Hematopoietic multipotent progenitor cell treated with erythropoietin and hydrocortisone succinate and interleukin-3 and kit ligand, for 17 days (in vitro differentiated cells): Measurements from ENCODE around the gene TGFBR2.

Source experiments
- DNase-seq: peaks from one replicate; pipeline ENCODE4 v3.0.0-alpha.2; 2015; ENCODE audit warnings: low spot score

The TGFBR2 gene

DNA sequence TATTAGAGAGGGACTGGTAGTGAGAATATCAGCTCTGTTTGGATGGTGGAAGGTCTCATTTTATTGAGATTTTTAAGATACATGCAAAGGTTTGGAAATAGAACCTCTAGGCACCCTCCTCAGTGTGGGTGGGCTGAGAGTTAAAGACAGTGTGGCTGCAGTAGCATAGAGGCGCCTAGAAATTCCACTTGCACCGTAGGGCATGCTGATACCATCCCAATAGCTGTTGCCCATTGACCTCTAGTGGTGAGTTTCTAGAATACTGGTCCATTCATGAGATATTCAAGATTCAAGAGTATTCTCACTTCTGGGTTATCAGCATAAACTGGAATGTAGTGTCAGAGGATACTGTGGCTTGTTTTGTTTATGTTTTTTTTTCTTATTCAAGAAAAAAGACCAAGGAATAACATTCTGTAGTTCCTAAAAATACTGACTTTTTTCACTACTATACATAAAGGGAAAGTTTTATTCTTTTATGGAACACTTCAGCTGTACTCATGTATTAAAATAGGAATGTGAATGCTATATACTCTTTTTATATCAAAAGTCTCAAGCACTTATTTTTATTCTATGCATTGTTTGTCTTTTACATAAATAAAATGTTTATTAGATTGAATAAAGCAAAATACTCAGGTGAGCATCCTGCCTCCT, 87.2 kb downstream of the TGFBR2 start:
- DNase-seq: peak; percentile 47

GRCh38 chr3:30694148-30694547, 87.7 kb downstream of the TGFBR2 start:
- no peak for DNase-seq

DNA sequence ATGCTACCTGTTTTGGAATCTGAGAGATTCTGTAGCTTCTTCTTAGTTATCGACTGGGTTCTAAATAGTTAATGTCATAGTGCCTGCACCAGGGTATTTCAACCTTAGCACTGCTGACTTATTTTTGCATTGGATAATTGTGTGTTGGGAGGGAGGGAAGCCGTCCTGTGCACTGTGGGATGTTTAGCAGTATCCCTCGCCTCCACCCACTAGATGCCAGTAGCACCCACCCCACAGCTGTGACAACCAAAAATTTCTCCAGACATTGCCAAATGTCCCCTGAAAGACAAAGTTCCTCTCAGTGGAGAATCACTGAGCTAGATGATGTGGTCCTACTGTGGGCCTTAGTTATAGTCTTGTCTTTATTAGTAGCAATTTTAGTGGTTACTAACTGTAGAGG, 88.3 kb downstream of the TGFBR2 start:
- no peak for DNase-seq

GRCh38 chr3:30695302-30696061, 89.1 kb downstream of the TGFBR2 start:
- DNase-seq: no peak

DNA sequence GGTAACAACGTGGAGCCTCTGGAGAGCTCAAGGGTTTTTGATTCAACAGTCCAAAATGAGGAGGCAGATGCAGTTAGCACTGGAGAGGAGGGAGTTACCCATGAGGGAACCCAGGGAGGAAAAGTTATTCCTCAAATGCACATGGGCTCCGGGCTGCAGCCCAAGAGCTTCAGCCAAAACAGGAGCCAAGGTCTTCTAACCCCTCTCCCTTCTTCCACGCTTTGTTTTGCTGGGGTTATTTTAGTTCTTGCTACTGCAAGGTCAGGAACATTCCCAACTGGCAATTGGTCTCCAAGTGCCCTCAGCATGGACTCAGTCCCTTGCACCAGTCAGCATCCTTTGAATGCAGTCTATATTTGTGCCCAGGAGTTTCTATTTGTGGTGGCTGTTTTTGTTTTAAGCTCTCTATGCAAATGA, 90.0 kb downstream of the TGFBR2 start:
- DNase-seq: no peak

DNA sequence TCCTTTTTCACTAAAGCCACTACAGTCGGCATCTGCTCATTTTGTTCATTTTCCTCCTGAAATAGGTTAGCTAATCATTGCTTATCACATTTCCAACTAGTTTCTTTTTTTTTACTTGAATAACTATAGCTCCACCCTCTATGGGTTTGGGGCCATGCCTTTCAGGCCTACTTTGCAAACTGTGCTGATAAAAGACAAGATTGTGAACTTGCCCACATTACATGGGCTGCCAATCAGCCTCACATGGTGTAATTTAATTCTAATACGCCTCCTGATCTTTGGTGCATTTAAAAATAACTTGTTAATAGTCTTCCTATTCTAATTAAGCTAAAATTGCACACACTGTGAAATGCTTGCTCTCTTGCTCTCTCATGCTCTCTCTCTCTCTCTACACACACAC, 90.5 kb downstream of the TGFBR2 start:
- DNase-seq: no peak

DNA sequence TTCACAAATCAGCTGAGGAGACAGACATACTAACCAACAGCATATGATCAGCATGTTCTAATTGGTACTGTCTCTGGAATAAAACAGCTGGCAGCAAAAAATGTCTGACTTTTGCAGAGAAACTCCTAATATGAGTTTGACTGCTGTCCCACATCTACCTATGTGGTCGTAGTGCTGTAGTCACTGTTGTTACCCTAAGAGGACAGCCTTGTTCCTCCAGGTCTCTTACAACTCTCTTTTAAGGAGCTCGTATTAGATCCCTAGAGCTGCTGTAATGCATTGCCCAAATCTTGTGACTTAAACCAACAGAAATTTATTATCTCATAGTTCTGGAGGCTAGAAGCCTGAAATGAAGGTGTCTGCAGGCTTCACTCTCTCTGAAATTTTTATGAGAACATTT, 92.1 kb downstream of the TGFBR2 start:
- DNase-seq: no peak

- no peak for DNase-seq
Observed at GRCh38 chr3:30699927-30700326, 93.5 kb downstream of the TGFBR2 start.

- DNase-seq: no peak
Observed at GRCh38 chr3:30700702-30701321, 94.4 kb downstream of the TGFBR2 start.

DNA sequence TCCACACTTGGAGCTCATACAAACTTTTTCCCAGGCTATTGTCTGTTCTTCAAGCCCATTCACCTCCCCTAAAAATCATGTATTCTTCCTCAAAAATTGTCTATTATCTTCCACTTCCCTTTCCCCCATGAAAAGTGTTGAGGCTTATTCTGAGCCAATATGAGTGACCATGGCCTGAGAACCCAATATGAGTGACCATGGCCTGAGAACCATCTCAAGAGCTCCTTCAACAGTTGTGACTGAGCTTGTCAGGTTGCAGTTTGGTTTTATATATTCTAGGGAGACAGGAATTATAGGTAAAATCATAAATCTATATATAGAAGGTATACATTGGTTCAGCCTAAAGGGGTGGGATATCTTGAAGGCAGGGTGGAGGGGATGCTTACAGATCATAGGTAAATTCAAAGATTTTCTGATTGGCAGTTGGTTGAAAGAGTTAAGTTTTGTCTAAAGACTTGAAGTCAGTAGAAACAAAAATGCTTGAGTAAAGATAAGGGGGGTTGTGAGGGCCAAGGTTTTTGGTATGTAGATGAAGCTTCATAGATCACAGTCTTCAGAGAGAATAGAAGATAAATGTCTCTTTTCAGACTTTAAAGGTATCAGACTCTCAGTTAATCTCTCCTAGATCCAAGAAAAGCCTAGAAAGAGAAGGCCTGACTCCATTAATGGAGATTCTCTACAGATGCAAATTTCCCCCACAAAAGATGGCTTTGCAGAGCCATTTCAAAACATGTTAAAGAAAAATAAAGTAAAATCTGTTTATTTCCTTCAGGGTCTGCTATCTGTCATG, 95.8 kb downstream of the TGFBR2 start:
- DNase-seq: no peak

GRCh38 chr3:30702828-30703397, 96.5 kb downstream of the TGFBR2 start:
- DNase-seq: no peak

GRCh38 chr3:30704931-30705890, 98.8 kb downstream of the TGFBR2 start:
- DNase-seq: no peak

- no peak for DNase-seq
Observed at GRCh38 chr3:30707825-30708224, 101.4 kb downstream of the TGFBR2 start.

DNA sequence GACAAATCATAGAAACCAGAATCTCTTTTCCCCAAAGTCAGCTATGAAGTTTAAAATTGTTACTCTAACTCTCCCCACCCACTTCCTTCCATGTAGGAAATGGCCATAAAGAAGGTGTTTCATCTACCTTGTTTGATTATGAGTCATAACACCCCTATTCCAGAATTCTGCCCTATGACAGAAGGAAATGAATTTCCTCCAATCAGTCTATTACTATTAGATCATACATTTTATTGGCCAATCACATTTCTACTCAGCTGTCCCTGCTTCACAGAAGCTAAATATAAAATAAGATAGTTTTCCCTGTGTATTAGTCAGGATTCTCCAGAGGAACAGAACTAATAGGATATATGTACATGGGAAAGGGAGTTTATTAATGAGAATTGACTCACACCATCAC, 102.1 kb downstream of the TGFBR2 start:
- DNase-seq: no peak

GRCh38 chr3:30710017-30710416, 103.6 kb downstream of the TGFBR2 start:
- no peak for DNase-seq

DNA sequence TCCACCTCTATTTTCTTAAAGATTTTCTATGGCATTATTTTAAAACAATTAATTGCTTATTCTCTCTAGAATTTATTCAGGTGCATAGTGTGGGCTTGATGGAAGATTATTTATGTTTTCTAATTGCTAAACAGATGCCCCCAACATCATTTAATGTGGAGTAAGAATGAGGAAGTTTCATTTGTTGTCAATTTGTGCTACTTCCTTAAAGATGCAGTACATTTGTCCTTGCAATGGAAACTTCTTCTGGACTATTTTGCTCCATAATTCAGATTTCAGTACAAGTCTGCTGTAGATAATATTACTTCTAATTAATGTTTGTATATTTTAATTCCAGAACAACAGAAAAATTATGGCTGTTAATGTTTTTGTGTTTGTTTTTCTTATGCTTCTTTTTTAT, 104.8 kb downstream of the TGFBR2 start:
- no peak for DNase-seq

DNA sequence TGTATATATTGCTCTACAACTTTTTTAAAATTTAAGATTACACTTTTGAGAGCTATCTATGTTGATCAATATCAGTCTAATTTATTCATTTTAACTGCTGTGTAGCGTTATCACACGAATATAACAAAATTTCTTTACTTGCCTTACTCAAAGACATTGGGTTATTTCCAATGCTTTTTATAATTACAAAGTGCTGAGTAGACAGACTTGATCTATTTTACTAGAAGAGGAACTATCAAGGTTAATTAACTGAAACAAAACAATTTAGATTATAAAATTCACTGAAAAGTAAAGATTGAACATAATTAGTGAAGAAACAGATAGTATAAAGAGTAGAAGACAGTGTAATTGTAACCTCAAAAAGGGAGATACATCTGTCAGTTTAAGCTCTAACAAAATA, 105.5 kb downstream of the TGFBR2 start:
- DNase-seq: no peak

- DNase-seq: no peak
Observed at GRCh38 chr3:30712991-30713390, 106.6 kb downstream of the TGFBR2 start.

DNA sequence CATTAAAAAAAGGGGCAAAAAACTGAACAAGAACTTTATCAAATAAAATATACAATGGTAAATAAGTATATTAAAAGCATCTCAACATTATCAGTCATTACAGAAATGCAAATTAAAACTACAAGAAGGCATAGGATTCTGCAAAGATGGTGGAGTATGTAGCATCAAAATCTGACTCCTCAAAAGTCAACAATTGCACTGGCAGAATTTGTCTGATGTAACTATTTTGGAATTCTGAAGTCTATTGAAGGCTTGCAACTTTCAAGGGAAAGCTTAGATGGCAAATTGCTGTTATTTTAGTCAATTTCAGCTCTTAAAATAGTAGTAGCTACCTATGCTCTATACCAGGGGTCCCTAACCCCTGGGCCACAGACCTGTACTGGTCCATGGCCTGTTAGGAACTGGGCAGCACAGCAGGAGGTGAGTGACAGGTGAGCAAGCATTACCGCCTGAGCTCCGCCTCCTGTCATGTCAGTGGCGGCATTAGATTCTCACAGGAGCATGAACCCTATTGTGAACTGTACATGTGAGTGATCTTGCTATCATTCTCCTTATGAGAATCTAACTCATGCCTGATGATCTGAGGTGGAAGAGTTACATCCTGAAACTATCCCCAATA, 107.6 kb downstream of the TGFBR2 start:
- no peak for DNase-seq

DNA sequence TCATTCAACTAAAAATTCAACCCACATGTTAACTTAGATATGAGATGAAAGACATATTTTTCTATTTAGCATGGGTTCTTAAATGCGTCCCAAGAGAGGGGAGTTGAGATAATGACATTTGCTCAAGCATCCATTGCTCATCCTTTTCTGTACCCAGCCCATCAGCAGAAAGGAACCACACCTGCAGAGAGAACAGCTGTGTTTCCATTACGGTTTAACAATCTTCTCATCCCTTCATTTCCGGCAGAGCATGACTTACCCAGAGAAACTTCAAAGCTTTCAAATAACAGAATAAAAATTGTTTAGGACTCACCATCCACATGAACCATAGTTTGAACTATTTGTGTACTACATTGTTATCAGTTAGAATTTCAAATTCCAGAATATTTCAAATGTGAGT, 113.1 kb downstream of the TGFBR2 start:
- no peak for DNase-seq
